ENCODE results near the gene ME3.

DNA sequence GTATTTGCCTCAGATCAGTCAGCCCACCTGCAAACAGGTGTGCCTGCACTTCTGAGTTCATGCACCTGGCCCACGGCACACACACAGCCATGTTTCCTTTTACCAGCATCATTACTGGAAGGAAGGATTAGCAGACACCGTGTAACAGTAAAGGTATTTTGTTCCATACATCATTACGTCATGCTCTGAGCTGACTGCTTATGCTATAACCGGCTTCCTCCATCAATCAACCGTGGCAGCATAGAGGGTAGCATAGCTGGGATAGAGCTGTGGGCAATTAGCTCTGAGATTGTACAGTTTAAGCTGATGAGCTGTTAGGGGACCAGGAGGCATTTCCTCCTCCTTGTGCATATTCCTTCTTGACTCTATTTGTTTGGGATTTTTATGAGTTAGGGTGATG lies 102.4 kb downstream of the ME3 start:
- TF ChIP-seq POLR2A (IDR thresholded peaks at IDR 0.05), result no peak
- TF ChIP-seq POLR2AphosphoS5 (IDR thresholded peaks at IDR 0.05; ENCODE audit: insufficient read depth in 1 of 2, low read depth in 1 of 2), result no peak

Data from vagina (tissue), 2 donors.